ENCODE measurements around the gene ERG.
A peak's percentile ranks its signal among the peaks of the same experiment; 100 is the strongest.

The ERG gene

DNA sequence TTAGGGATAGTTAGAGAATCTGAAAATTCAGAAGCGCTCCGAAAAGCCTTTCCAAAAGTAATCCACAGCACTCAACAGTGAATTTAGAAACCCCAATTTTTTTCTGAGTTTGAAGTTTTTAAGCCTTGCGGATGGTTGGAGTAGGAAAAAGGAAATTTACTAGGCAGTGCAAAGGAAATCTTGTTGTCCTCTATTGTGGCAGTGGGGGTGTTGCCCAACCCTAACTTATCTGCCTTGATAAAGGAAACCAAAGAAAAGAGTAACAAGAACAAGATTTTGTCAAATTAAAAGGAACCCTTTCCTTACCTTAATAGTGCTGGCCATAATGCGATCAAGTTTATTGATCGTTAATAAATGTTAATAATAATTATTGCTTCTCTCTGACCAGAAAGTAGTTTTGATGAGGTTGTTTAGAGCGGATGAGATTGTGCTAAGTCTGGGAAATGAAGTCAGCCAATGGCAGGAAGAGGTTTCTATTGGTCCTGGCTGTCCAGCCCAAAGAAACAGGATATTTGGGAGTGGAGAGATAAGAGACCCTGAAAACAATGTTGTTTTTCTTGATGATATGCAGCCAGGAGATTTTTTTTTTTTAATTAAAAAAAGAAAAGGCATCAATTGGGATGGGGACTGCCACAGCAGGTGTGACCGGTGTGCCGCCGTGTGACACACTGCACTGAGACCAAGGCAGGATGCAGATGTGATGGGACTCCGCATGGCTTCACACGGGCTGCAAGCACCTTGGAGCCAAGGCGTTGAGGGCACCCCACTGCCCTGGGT is at the start of gene ERG:
TSS of gene ERG (minus strand) at position 421 of the 777 bp plus-strand sequence. CDS start at position 324, 97 bp downstream.
- no peak for DNase-seq

GRCh38 chr21:38544661-38545060 is 46.4 kb upstream of the ERG start:
- DNase-seq, result no peak

GRCh38 chr21:38542263-38542662 is 44.0 kb upstream of the ERG start:
- no peak for DNase-seq

DNA sequence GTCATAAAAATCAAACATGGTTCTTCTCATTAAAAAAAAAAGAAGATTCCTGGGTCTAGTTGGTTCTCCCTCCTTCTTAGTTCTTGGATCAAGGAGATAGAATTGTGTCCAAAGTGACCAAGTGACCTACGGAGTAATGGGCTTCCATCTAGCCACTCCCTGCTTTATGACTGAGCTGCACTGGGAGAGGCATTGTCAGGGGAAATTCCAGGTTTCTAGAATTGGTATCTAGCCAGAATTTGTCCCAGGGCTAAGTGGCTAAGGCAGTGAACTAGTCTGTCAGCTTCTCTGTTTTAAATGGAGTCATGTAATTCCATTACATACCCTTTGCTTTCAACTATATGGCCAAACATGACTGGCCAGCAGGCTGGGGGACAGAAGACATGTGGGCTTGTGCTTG is 40.1 kb upstream of the ERG start:
- no peak for DNase-seq

- no peak for DNase-seq
These were observed 36.3 kb upstream of the ERG start for GRCh38 chr21:38534591-38534990.

GRCh38 chr21:38533887-38534286 is 35.6 kb upstream of the ERG start:
- peak; percentile 32 for DNase-seq

DNA sequence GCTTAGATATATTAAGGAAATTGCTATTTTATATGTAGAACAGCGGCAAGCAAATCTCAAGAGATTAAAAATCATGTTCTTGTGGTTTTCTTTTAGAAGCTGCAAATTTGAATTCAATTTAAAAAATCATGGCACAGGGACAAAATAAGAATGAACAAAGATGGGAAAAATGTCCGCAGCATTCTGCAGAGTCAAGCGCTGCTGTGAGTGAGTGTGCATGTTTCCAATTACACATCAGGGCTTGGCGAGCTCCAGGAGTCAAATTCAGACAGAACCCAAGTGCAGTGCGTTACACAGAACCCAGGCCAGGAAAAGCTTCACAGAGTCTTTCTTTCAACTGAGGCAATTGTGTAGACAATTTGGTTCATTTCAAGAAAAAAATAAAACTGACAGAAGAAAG is 33.3 kb upstream of the ERG start:
- no peak for DNase-seq

DNA sequence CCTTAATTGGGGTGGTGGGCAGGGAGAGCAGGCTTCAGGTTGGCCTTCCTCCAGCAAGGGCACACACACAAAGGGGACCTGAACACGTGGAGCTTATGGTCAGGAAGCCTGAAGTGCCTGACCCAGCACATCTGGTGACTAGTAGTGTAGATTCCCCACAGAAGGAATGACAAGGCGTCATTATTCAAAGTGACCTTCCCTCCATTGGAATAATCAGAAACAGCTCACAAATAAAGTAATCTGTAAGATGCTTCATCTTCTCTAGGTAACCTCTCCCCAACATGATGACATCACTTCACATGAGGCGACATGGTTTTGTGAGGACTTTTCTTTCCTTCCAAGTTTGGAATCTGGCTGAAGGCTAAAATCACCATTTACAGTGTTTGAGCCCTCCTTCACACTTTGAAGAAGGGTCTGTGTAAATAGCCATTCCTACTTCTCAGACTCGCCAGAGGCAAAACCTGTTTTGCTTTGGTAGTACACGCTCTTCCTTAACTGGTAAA is 32.8 kb upstream of the ERG start:
- no peak for DNase-seq

- no peak for DNase-seq
These were observed 29.5 kb upstream of the ERG start for GRCh38 chr21:38527737-38528136.

- DNase-seq, result no peak
These were observed 27.2 kb upstream of the ERG start for GRCh38 chr21:38525454-38525853.

GRCh38 chr21:38524168-38525153 is 26.2 kb upstream of the ERG start:
- no peak for DNase-seq

DNA sequence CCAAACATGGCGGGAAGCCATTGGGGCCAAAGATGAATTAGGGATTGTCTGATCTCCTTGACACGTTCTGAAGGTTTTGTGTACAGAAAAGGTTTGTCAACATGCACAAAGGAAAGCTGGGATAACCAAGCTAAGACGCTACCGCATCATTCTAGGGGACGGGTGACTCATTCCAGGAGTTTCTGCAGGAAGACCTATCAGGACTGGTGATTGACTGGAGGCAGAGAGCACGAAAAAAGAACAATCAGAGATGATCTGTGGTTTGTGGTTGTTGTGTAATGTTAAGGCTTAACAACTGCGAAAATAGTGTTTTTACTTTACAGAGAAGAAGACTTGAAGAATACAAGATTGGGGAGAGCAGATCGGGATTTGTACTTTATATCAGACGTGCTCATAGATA is 22.2 kb upstream of the ERG start:
- DNase-seq, result no peak

GRCh38 chr21:38511662-38512243 is 13.5 kb upstream of the ERG start:
- no peak for DNase-seq

DNA sequence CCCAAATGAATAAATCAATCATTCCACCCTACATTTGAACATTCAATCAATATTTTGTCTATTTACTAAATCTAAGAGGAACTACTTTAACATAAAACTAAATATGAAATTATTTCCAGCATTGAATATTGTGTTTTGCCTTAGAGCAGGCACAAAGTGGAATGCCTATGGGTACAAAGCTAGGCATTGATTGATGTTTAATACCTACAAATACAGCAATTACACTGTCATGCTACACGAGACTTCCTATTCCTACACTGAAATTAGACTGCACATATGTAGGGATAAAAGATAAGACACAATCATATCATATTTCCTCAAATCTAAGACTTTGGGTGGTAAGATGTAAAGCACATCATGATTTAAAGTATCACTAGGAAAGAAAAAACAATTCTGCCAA is 12.9 kb upstream of the ERG start:
- DNase-seq, result no peak

GRCh38 chr21:38507374-38507942 is 9.2 kb upstream of the ERG start:
- DNase-seq, result no peak

GRCh38 chr21:38506661-38507281 is 8.5 kb upstream of the ERG start:
- DNase-seq, result no peak

- no peak for DNase-seq
These were observed 7.6 kb upstream of the ERG start for GRCh38 chr21:38505654-38506523.

DNA sequence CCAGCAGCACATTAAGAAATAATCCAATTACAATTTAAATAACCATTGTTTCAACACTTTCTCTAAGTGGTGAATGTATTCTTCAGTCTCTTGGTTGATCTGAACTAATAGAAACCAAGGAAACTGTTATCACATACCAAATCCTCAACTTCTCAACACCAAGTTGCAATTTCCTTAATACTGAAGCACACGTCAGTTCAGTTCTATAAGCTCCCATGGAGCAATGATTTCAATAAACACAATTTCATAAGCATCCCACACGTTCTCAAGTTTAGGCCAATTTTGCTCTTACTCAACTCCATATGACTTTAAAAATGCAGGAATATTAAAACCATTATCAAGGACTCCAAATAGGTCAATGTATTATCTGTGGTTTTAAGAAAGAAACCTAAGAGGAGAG is 5.8 kb upstream of the ERG start:
- DNase-seq, result no peak

GRCh38 chr21:38503583-38503982 is 5.3 kb upstream of the ERG start:
- DNase-seq, result no peak

- DNase-seq, result no peak
These were observed 1.8 kb upstream of the ERG start for GRCh38 chr21:38500073-38500472.

GRCh38 chr21:38499296-38499695 is 1.0 kb upstream of the ERG start:
- no peak for DNase-seq

- no peak for DNase-seq
These were observed 2.1 kb downstream of the ERG start for GRCh38 chr21:38496224-38496623.

Data from NCI-H187 treated with DMSO at 0.1 percent for 48 hours (cell line).